Liver (tissue), 9 donors: Measurements from ENCODE around the gene NDUFS6. TPM values are rescaled to one million over a fixed set of nuclear protein-coding genes. Genes with fewer than 3 reads are reported as not detected.

Experiments
- DNase-seq: peaks from one replicate; pipeline ENCODE4 v3.0.0-alpha.2; 2017; ENCODE audit warnings: low spot score
- H3K27ac ChIP-seq, 2 donors: one replicate each; pipeline ENCODE4 v1.7.0; 2013; ENCODE audit warnings: inconsistent platforms in 2 of 2, low read length in 2 of 2, control low read depth in 1 of 2, low read depth in 1 of 2, mild to moderate bottlenecking in 1 of 2
- H3K27me3 ChIP-seq, 4 donors: one replicate each; pipeline versions ENCODE4 v1.6.1 to v1.7.0; 2013; ENCODE audit warnings: low read length in 3 of 4, inconsistent platforms in 1 of 4, mild to moderate bottlenecking in 1 of 4, moderate library complexity in 1 of 4; ENCODE audit not compliant: control insufficient read depth in 4 of 4, insufficient read depth in 4 of 4
- H3K36me3 ChIP-seq, 4 donors: one replicate each; pipeline versions ENCODE4 v1.6.1 to v1.7.0; 2013; ENCODE audit warnings: low read length in 3 of 4, mild to moderate bottlenecking in 3 of 4, low read depth in 1 of 4, moderate library complexity in 1 of 4; ENCODE audit not compliant: control insufficient read depth in 4 of 4, insufficient read depth in 3 of 4
- H3K4me1 ChIP-seq, 4 donors: one replicate each; pipeline versions ENCODE4 v1.6.1 to v1.7.0; 2013; ENCODE audit warnings: low read length in 3 of 4, mild to moderate bottlenecking in 3 of 4, moderate library complexity in 1 of 4; ENCODE audit not compliant: control insufficient read depth in 4 of 4, insufficient read depth in 4 of 4
- H3K4me3 ChIP-seq, 3 donors: one replicate each; pipeline versions ENCODE4 v1.6.1 to v1.7.0; 2013; ENCODE audit warnings: low read length in 3 of 3, control low read depth in 1 of 3, low read depth in 1 of 3, mild to moderate bottlenecking in 1 of 3
- H3K9ac ChIP-seq, 2 donors: one replicate each; pipeline ENCODE4 v1.7.0; 2013; ENCODE audit warnings: low read length in 2 of 2, mild to moderate bottlenecking in 2 of 2, moderate library complexity in 2 of 2, control low read depth in 1 of 2, low read depth in 1 of 2
- H3K9me3 ChIP-seq, 4 donors: one replicate each; pipeline versions ENCODE4 v1.6.1 to v1.7.0; 2013; ENCODE audit warnings: low read length in 3 of 4; ENCODE audit not compliant: control insufficient read depth in 4 of 4
- FOXA1 ChIP-seq: IDR thresholded peaks from 2 replicates; pipeline ENCODE4 v1.6.1; 2016; ENCODE audit warnings: antibody characterized with exemption
- FOXA2 ChIP-seq: IDR thresholded peaks from 2 replicates; pipeline ENCODE4 v1.6.1; 2016; ENCODE audit warnings: antibody characterized with exemption
- HNF4A ChIP-seq, 2 donors: conservative IDR thresholded peaks; 2 replicates each; pipeline ENCODE4 v1.6.1; 2016; ENCODE audit warnings: antibody characterized with exemption in 2 of 2, mild to moderate bottlenecking in 2 of 2
- HNF4G ChIP-seq: IDR thresholded peaks from 2 replicates; pipeline ENCODE4 v1.6.1; 2016; ENCODE audit warnings: antibody characterized with exemption
- JUND ChIP-seq, 2 donors: IDR thresholded peaks; 2 replicates each; pipeline ENCODE4 v1.6.1; 2016; ENCODE audit warnings: antibody characterized with exemption in 2 of 2
- NR2F2 ChIP-seq: IDR thresholded peaks from 2 replicates; pipeline ENCODE4 v1.6.1; 2016; ENCODE audit warnings: antibody characterized with exemption
- RAD21 ChIP-seq, 2 donors: IDR thresholded peaks; 2 replicates each; pipeline ENCODE4 v1.6.1; 2016; ENCODE audit warnings: antibody characterized with exemption in 2 of 2, mild to moderate bottlenecking in 2 of 2
- RXRA ChIP-seq, 2 donors: IDR thresholded peaks; 2 replicates each; pipeline ENCODE4 v1.6.1; 2017 to 2018; ENCODE audit warnings: antibody characterized with exemption in 2 of 2, mild to moderate bottlenecking in 1 of 2
- SP1 ChIP-seq: IDR thresholded peaks from 2 replicates; pipeline ENCODE4 v1.6.1; 2018; ENCODE audit warnings: antibody characterized with exemption, mild to moderate bottlenecking
- WGBS: extraction: QIAGEN DNeasy Blood & Tissue Kit; methylation state at CpG from one replicate; pipeline ENCODE4 v1.1.7; 2013; 5-methylcytosine and 5-hydroxymethylcytosine counted together
- polyA plus RNA-seq, 2 donors: library from polyadenylated mRNA; stranded (reverse) in 1 of 2; unstranded in 1 of 2; fragments of 200-250 nt in 1 of 2; fragments of >200 nt in 1 of 2; fragmentation: Nextera tagmentation in 1 of 2; extraction: Ambion mirVana in 1 of 2; gene quantifications; one replicate each; pipeline versions ENCODE4 v1.2.1 to v1.2.3, GENCODE V29; 2013 to 2015
- total RNA-seq, 2 donors: library from RNA; depleted of rRNA; stranded (reverse); fragments of >200 nt; gene quantifications; one replicate each; pipeline ENCODE4 v1.2.3, GENCODE V29; 2014
- TF ChIP-seq, protein P1 (sequence below): IDR thresholded peaks from 2 replicates; pipeline ENCODE4 v1.6.1; 2016; ENCODE audit warnings: antibody characterized with exemption
- TF ChIP-seq, protein P2 (sequence below): IDR thresholded peaks from 2 replicates; pipeline ENCODE4 v1.6.1; 2016; ENCODE audit warnings: antibody characterized with exemption
- TF ChIP-seq, protein P3 (sequence below): fragments of 150-350 bp; IDR thresholded peaks from 2 replicates; pipeline ENCODE4 v1.5.1; 2017; ENCODE audit warnings: improper control_type of control experiment, low read depth, low read length; ENCODE audit not compliant: missing input control
- TF ChIP-seq, protein P4 (sequence below): IDR thresholded peaks from 2 replicates; pipeline ENCODE4 v1.6.1; 2016; ENCODE audit warnings: antibody characterized with exemption, mild to moderate bottlenecking
- donor health status: healthy.
- donor health status: healthy.
- donor health status: healthy.
- donor health status: healthy.
- donor health status: healthy.

NDUFS6 gene
- total and polyA plus RNA-seq, 4 donors, result 18.7 to 82.5 (median 47.3) TPM

DNA sequence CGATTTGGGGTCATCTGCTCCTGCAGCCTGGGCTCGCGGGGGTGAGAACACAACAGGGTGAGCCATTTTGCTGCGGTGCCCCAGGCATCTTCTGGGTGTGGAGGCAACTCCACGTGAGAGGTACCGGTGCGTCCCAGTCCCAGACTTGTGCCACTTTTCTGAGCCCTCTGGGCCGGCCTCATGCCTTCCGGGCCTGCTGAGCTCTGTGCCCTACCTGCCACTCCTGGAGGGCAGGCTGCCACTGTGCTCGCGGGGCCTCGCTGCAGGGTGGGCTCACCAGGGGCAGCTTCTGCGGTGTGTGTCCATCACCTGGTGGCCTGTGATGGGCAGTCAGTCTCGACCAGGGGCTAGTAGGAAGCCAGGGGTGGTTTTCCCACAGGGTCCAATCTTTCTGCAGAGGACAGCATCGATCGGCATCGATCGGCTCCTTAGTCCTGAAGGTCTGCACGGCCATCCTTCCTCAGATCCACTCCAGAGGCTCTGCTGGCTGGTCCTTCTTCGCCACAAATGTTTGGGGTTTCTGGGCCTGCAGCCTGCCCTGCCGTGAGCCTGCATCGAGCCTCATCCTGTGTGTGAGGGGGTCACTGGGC, 58.9 kb downstream of the NDUFS6 start:
- H3K4me3 ChIP-seq, result no peak overlapping the region
- DNase-seq, result no peak
- H3K9ac ChIP-seq, result no peak overlapping the region
- H3K27me3 ChIP-seq, result peaks cover 0 to 8% (median 3%) of the 10 kb centered on the region in 4 donors
- TF ChIP-seq, protein P1, sequence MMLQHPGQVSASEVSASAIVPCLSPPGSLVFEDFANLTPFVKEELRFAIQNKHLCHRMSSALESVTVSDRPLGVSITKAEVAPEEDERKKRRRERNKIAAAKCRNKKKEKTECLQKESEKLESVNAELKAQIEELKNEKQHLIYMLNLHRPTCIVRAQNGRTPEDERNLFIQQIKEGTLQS, result no peak
- TF ChIP-seq SP1, result no peak
- TF ChIP-seq NR2F2, result no peak
- TF ChIP-seq HNF4G, result no peak
- no peak for TF ChIP-seq RAD21 (IDR thresholded peaks at IDR 0.05)
- TF ChIP-seq, protein P2, sequence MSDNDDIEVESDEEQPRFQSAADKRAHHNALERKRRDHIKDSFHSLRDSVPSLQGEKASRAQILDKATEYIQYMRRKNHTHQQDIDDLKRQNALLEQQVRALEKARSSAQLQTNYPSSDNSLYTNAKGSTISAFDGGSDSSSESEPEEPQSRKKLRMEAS, result no peak
- TF ChIP-seq, protein P3, sequence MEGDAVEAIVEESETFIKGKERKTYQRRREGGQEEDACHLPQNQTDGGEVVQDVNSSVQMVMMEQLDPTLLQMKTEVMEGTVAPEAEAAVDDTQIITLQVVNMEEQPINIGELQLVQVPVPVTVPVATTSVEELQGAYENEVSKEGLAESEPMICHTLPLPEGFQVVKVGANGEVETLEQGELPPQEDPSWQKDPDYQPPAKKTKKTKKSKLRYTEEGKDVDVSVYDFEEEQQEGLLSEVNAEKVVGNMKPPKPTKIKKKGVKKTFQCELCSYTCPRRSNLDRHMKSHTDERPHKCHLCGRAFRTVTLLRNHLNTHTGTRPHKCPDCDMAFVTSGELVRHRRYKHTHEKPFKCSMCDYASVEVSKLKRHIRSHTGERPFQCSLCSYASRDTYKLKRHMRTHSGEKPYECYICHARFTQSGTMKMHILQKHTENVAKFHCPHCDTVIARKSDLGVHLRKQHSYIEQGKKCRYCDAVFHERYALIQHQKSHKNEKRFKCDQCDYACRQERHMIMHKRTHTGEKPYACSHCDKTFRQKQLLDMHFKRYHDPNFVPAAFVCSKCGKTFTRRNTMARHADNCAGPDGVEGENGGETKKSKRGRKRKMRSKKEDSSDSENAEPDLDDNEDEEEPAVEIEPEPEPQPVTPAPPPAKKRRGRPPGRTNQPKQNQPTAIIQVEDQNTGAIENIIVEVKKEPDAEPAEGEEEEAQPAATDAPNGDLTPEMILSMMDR, result no peak
- TF ChIP-seq JUND (IDR thresholded peaks at IDR 0.05), result no peak
- TF ChIP-seq FOXA2, result no peak
- TF ChIP-seq RXRA (IDR thresholded peaks at IDR 0.05), result no peak
- TF ChIP-seq FOXA1, result no peak
- no peak for TF ChIP-seq HNF4A (conservative IDR thresholded peaks at IDR 0.05)
- TF ChIP-seq, protein P4, sequence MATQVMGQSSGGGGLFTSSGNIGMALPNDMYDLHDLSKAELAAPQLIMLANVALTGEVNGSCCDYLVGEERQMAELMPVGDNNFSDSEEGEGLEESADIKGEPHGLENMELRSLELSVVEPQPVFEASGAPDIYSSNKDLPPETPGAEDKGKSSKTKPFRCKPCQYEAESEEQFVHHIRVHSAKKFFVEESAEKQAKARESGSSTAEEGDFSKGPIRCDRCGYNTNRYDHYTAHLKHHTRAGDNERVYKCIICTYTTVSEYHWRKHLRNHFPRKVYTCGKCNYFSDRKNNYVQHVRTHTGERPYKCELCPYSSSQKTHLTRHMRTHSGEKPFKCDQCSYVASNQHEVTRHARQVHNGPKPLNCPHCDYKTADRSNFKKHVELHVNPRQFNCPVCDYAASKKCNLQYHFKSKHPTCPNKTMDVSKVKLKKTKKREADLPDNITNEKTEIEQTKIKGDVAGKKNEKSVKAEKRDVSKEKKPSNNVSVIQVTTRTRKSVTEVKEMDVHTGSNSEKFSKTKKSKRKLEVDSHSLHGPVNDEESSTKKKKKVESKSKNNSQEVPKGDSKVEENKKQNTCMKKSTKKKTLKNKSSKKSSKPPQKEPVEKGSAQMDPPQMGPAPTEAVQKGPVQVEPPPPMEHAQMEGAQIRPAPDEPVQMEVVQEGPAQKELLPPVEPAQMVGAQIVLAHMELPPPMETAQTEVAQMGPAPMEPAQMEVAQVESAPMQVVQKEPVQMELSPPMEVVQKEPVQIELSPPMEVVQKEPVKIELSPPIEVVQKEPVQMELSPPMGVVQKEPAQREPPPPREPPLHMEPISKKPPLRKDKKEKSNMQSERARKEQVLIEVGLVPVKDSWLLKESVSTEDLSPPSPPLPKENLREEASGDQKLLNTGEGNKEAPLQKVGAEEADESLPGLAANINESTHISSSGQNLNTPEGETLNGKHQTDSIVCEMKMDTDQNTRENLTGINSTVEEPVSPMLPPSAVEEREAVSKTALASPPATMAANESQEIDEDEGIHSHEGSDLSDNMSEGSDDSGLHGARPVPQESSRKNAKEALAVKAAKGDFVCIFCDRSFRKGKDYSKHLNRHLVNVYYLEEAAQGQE, result no peak
- 89% methylated on average over 22 of the region's 22 CpGs for WGBS
- no peaks in the 10 kb centered on the region for H3K4me1 ChIP-seq
- H3K9me3 ChIP-seq, result no peaks in the 10 kb centered on the region
- no peaks in the 10 kb centered on the region for H3K36me3 ChIP-seq
- no peak overlapping the region for H3K27ac ChIP-seq

DNA sequence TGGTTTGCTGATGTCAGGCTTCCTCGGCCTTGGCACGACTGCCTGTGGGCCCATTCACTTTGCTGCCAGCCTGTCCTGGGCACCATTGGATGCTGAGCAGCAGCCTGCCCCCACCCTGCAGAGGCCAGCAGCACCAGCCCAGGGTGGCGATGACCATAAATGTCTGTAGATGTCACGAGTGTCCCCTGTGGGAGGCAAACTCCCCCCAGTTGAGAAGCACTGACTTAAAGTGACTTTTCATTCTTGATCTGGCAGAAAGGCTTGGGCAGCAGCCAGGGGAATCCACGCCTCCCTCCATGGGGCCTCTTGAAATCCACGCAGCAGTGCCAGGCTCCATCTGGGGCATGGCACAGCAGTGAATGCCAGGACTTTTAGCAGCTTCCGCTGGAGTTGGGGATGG, 59.7 kb downstream of the NDUFS6 start:
- 83% methylated on average over 7 of the region's 7 CpGs for WGBS
- H3K27ac ChIP-seq, result no peak overlapping the region
- TF ChIP-seq, protein P3, result no peak
- TF ChIP-seq, protein P4, result no peak
- TF ChIP-seq, protein P1, result no peak
- no peak for TF ChIP-seq HNF4A (conservative IDR thresholded peaks at IDR 0.05)
- H3K4me1 ChIP-seq, result no peaks in the 10 kb centered on the region
- H3K9ac ChIP-seq, result no peak overlapping the region
- no peaks in the 10 kb centered on the region for H3K36me3 ChIP-seq
- no peaks in the 10 kb centered on the region for H3K9me3 ChIP-seq
- H3K4me3 ChIP-seq, result no peak overlapping the region
- H3K27me3 ChIP-seq, result peaks cover 0 to 8% (median 4%) of the 10 kb centered on the region in 4 donors
- no peak for DNase-seq
